ENCODE measurements around the gene ZNF836. TPM values are rescaled to one million over a fixed set of nuclear protein-coding genes. Genes with fewer than 3 reads are reported as not detected.

Gene ZNF836
- total and polyA plus RNA-seq, 9 of the 15 experiments (the other 6 are each of a cell fraction or from before 2014, with no cell fraction given): 0.24 to 0.69 (median 0.64) TPM; not detected in 2

GRCh38 chr19:52191951-52192350 is 20.5 kb upstream of the ZNF836 start (continued):
- no peak for TF ChIP-seq MGA (IDR thresholded peaks at IDR 0.05)
- no peak for TF ChIP-seq MNT (conservative IDR thresholded peaks at IDR 0.05)
- TF ChIP-seq GTF2E2 (tag; IDR thresholded peaks at IDR 0.05): no peak
- TF ChIP-seq ZNF280A (IDR thresholded peaks at IDR 0.05; ENCODE audit: low read depth, partially characterized antibody): no peak
- TF ChIP-seq SIN3A (IDR thresholded peaks at IDR 0.05; ENCODE audit: borderline replicate concordance in 2 of 2, control insufficient read depth in 1 of 2, low read depth in 2 of 2, low read length in 2 of 2): no peak
- TF ChIP-seq TRIM25 (IDR thresholded peaks at IDR 0.05; ENCODE audit: borderline replicate concordance): no peak
- no peak for TF ChIP-seq ZNF778 (CRISPR knock-in tag; IDR thresholded peaks at IDR 0.05)
- TF ChIP-seq SRF (CRISPR knock-in tag; IDR thresholded peaks at IDR 0.05): no peak
- TF ChIP-seq ZNF696 (CRISPR knock-in tag; conservative IDR thresholded peaks at IDR 0.05): no peak
- no peak for TF ChIP-seq NFE2 (IDR thresholded peaks at IDR 0.05; ENCODE audit: low read depth)
- TF ChIP-seq U2AF1 (optimal IDR thresholded peaks at IDR 0.05; ENCODE audit: low read depth, low read length): no peak

Data from K562 (cell line).